Lower leg skin (tissue), 3 donors: ENCODE data around the gene C10orf67.

Source experiments
- POLR2A ChIP-seq, 2 donors: fragments of 450-650 bp; IDR thresholded peaks; one replicate each; pipeline ENCODE4 v1.6.1; 2016 to 2017; ENCODE audit warnings: antibody characterized with exemption in 2 of 2, mild to moderate bottlenecking in 1 of 2, moderate library complexity in 1 of 2
- TF ChIP-seq, protein P1 (sequence below), 3 donors: fragments of 450-650 bp; IDR thresholded peaks; one replicate each; pipeline ENCODE4 v1.5.1; 2016; ENCODE audit warnings: antibody characterized with exemption in 3 of 3, mild to moderate bottlenecking in 3 of 3, moderate library complexity in 2 of 3

DNA sequence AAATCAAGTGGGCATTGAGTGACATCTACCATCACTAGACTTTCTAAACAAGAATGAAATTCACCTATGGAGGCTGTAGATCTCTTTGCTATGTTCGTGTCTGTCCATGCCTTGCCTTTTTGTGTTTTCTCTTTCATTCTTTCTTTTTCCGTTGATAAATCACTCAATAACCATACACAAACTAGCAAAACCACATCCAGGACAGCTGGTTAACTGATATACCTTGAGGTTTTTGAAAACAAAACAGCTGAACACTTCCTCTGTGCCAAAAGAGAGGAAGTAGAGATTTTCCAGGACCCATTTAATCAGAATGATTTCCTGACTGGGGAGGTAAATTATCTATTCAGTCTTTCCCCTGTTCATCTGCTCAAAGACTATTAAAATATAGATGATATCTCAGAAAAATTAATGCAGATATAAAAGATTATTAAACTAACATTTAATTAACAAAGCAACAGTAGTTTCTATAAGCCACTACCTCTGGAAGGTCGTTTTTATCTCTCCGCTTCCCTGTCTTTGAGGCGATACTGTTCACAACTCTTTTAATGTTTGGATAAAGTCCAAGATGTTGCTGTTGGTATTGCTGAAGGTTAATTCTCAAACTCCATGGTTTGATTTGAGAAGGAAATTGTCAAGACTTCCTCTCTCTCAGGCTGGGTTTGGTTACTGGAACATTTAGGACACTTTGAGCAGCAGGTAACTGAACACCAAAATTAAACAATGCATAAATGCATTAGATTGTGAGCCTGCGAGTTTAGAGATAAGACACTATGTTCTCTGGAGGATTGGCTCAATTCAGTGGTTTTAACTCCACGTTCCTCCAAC, 24.4 kb upstream of the C10orf67 start:
- TF ChIP-seq, protein P1, sequence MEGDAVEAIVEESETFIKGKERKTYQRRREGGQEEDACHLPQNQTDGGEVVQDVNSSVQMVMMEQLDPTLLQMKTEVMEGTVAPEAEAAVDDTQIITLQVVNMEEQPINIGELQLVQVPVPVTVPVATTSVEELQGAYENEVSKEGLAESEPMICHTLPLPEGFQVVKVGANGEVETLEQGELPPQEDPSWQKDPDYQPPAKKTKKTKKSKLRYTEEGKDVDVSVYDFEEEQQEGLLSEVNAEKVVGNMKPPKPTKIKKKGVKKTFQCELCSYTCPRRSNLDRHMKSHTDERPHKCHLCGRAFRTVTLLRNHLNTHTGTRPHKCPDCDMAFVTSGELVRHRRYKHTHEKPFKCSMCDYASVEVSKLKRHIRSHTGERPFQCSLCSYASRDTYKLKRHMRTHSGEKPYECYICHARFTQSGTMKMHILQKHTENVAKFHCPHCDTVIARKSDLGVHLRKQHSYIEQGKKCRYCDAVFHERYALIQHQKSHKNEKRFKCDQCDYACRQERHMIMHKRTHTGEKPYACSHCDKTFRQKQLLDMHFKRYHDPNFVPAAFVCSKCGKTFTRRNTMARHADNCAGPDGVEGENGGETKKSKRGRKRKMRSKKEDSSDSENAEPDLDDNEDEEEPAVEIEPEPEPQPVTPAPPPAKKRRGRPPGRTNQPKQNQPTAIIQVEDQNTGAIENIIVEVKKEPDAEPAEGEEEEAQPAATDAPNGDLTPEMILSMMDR (IDR thresholded peaks at IDR 0.05): no peak
- TF ChIP-seq POLR2A (IDR thresholded peaks at IDR 0.05): no peak
